Amygdala (tissue), 56 donors: ENCODE measurements around the gene MGP.

Source experiments
- DNase-seq, 56 donors: peaks; one replicate each; lab custom pipeline; 2025; lab: John Stamatoyannopoulos, UW

The MGP gene

GRCh38 chr12:14885718-14886221 is at the start of gene MGP:
MGP (minus strand) TSS chr12:14885854; CDS start chr12:14885791, 63 bp downstream.
- peak in 1 of 56 donors; percentile 3 for DNase-seq

DNA sequence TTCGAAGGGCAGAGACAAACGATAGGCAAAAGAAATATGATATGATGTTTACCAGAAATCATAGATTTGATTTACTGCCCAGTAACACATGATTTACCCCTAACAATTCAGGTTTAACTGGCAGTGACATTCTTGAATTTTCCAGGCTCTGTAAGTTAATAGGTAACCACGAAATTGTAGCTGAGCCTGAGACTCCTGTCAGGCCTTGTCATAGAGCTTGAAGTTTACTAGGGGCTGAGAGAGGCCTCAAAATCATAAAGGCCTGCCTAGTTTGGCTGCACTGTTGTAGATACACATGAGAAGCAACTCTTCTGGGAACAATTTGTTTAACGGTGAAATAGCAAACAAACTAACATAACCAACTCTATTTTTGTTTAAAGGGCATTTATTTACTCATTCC is 49.4 kb upstream of the MGP start:
- DNase-seq, result no peak

DNA sequence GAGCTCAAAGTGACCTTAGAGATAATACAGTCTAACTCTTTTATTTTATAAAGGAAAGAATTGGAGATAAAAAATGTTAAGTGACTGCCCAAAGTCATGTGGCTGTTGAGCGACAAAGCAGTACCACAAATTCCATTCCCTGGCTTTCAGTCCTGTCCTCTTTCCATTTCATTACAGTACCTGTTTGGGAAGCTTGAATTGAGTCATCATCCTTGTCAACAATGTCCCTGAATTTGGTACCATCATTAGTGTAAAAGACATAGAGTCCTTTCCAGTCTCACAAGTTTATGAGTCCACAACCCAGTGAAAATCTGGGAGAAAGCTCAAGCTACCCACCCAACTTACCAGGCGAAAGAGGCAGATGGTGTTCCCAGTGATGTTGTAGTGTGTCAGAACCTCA is 48.9 kb upstream of the MGP start:
- DNase-seq, result no peak

- no peak for DNase-seq
Measured at GRCh38 chr12:14931791-14932560, 46.3 kb upstream of the MGP start.

- DNase-seq, result no peak
Measured at GRCh38 chr12:14931359-14931758, 45.7 kb upstream of the MGP start.

- no peak for DNase-seq
Measured at GRCh38 chr12:14930299-14930698, 44.6 kb upstream of the MGP start.

DNA sequence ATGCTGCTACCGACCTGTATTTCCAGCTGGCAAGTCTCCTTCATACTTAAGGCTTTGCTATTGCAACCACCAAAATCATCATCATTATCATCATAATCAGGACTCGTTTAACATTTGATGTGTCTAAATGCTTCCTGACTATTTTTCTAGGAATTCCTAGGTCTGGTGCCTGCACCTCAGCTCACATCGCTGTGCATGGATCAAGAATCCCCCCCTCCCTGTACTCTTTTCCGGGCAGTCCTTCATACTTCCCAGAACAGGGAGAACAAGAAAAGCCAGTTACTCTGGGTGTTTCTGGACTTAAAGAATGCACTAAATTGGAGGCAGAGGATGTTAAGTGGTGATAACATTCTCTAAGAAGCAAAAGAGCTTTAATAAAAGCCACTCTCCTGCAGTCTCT is 43.3 kb upstream of the MGP start:
- DNase-seq, result no peak

GRCh38 chr12:14927267-14927666 is 41.6 kb upstream of the MGP start:
- DNase-seq, result no peak

DNA sequence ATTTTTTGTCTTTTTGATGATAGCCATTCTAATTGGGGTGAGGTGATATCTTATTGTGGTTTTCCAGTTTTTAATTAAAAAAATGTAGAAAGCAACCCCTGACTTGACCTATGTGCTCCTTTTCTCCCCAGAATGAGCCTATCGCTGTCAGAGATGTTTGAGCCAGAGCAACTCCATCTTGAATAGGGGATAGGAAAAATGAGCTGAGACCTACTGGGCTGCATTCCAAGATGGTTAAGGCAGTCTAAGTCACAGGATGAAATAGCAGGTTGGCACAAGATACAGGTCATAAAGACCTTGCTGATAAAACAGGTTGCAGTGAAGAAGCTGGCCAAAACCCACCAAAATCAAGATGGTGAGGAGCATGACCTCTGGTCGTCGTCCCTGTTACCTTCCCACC is 38.9 kb upstream of the MGP start:
- no peak for DNase-seq

DNA sequence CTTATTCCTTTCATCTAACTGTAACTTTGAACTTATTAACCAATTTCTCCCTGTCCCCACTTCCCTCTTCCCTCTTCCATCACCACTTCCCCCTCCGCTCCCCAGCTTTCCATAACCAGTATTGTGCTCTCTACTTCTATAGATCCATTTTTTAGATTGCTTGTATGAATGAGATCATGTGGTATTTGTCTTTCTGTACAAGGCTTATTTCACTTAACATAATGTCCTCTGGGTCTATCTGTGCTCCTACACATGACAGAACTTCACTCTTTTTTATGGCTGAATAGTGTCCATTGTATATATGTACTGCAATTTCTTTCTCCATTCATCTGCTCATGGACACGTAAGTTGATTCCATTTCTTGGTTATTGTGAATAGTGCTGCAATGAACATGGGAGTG is 38.3 kb upstream of the MGP start:
- DNase-seq, result no peak

GRCh38 chr12:14921218-14921617 is 35.6 kb upstream of the MGP start:
- no peak for DNase-seq

GRCh38 chr12:14920475-14921126 is 34.9 kb upstream of the MGP start:
- no peak for DNase-seq

DNA sequence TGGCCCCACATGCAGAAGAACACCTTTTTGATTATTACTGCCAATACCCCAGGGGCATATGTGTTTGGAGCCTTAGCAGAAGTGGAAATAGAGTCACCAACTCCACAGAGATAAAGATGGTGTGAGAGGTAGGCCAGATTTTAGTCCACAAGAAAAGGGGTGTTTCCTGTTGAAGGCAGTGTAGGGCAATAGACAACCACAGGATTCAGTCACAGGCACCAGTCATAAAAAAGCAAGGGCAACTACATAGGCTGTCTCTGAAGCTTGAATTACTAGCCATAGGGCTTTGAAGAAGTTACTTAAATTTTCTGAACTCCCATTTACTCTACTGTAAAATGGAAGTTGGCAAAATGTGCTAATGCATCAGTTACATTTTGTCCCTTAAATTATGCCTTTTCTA is 33.8 kb upstream of the MGP start:
- no peak for DNase-seq

DNA sequence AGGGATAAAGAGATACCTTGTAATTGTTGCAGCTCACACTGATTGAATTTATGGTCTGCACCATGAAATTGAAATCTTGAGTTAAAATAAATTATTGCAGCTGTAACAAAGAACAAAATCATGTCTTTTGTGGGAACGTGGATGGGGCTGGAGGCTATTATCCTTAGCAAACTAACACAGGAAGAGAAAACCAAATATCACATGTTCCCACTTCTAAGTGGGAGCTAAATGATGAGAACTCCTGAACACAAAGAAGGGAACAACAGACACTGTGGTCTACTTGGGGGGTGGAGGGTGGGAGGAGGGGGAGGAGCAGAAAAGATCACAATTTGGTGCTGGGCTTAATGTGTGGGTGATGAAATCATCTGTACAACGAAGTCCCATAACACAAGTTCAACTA is 30.1 kb upstream of the MGP start:
- no peak for DNase-seq

GRCh38 chr12:14913381-14913781 is 27.7 kb upstream of the MGP start:
- no peak for DNase-seq

- no peak for DNase-seq
Measured at GRCh38 chr12:14911131-14911530, 25.5 kb upstream of the MGP start.

- DNase-seq, result no peak
Measured at GRCh38 chr12:14910090-14910915, 24.6 kb upstream of the MGP start.

- no peak for DNase-seq
Measured at GRCh38 chr12:14907953-14908352, 22.3 kb upstream of the MGP start.

- DNase-seq, result no peak
Measured at GRCh38 chr12:14906114-14906513, 20.5 kb upstream of the MGP start.

DNA sequence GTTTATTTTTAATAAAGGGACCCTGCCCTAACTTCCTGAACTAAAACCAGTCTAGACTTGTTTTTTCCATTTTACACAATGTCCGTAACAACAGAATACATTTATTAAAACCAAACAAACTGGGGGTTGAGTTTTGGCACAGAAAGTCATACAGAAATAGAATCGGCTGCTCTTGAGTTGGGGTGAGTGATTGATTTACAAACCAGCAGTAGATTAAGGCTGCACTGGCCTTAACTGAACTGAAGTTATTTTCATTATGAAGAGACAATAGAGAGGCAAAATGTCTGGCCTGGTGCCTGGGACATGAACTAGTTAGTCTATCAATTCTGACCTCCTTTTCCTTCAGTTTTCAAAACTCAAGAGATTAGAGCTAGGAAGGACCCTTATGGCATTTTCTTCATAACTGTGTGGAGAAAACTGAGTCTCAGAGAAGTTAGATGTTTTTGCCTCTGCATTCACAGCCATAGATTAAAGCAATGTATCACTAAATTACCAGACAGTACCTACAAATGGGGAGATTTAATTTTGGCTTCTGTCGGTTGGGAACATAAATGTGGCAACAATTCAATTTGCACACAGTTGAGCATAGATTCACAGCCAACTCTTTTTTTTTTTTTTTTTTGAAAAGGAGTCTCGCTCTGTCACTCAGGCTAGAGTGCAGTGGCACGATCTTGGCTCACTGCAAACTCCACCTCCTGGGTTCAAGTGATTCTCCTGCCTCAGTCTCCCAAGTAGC is 19.8 kb upstream of the MGP start:
- no peak for DNase-seq

DNA sequence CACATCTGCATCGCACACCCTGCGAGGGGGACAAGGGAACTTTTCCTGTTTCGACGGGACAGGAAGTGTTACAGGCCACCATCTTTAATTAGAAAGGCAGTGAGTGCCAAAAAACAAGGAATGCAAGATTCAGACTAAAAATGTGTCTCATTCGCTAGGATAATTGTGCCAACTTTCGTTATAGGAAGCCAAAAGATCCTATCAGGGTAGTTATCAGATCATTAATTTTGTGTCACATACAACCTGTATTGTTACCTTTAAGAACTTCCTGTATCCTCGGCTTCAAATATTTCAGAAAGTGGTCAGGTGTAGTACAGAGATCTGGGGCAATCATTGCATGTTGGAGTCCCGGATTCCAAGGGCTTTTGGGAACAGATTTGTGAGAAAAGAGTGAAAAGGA is 19.2 kb upstream of the MGP start:
- no peak for DNase-seq
